ENCODE results near the gene GPR55. TPM values are rescaled to one million over a fixed set of nuclear protein-coding genes. Genes with fewer than 3 reads are reported as not detected.
A peak's percentile ranks its signal among the peaks of the same experiment; 100 is the strongest.
"Not testable (repeated sequence)": the region's sequence is repeated elsewhere in the genome, so short reads cannot be mapped to it uniquely, and the experiment has no call there.

The GPR55 gene
- total RNA-seq, 1 experiment from 2014 or later, result not detected

- Histone ChIP-seq H3K9me3 (ENCODE audit: control insufficient read depth, low read depth, low read length) (no peaks in the 10 kb centered on the region), H3K9ac (ENCODE audit: extremely low read depth, insufficient read length, low read length) (no peak overlapping the region), H4K8ac (replicated peaks; ENCODE audit: insufficient read length, low read depth, low read length) (no peak overlapping the region), H3K14ac (ENCODE audit: insufficient read depth, low read length) (no peak overlapping the region), H4K91ac (ENCODE audit: insufficient read length, low read depth, low read length) (no peak overlapping the region), H2AFZ (ENCODE audit: low read length) (no peak overlapping the region), H4K5ac (ENCODE audit: insufficient read length, low read depth, low read length) (no peak overlapping the region), H2BK120ac (ENCODE audit: low read depth, low read length, poor library complexity, severe bottlenecking) (no peak overlapping the region), H2BK20ac (ENCODE audit: low read depth, low read length, poor library complexity, severe bottlenecking) (no peak overlapping the region), H3K79me1 (ENCODE audit: insufficient read depth, low read depth, low read length, poor library complexity, severe bottlenecking) (no peaks in the 10 kb centered on the region), H3T11ph (ENCODE audit: low read length) (no peak overlapping the region), H2BK12ac (ENCODE audit: insufficient read length, low read depth, low read length) (no peak overlapping the region), H3K4me2 (ENCODE audit: insufficient read depth, insufficient read length, low read length) (no peak overlapping the region), H2AK5ac (ENCODE audit: insufficient read length, low read length) (no peak overlapping the region), H3K27ac (ENCODE audit: insufficient read length, low read depth, low read length) (no peak overlapping the region), H3K23me2 (ENCODE audit: insufficient read length, low read depth, low read length, poor library complexity, severe bottlenecking) (no peaks in the 10 kb centered on the region), H2BK15ac (ENCODE audit: low read depth, low read length) (no peak overlapping the region), H2BK5ac (ENCODE audit: insufficient read length, low read length) (no peak overlapping the region), H3K79me2 (ENCODE audit: insufficient read depth, low read length) (no peaks in the 10 kb centered on the region), H3K23ac (ENCODE audit: insufficient read length, low read depth, low read length) (no peak overlapping the region), H3K4me1 (ENCODE audit: insufficient read depth, low read length) (peaks cover 2% of the 10 kb centered on the region; the same call in 1 of the 2 replicates), H3K56ac (ENCODE audit: insufficient read length, low read depth, low read length) (no peak overlapping the region), H4K20me1 (ENCODE audit: control insufficient read depth, insufficient read depth, insufficient read length) (no peaks in the 10 kb centered on the region), H3K4ac (ENCODE audit: low read depth, low read length) (no peak overlapping the region), H3K27me3 (ENCODE audit: insufficient read depth, low read length) (no peaks in the 10 kb centered on the region), H3K18ac (ENCODE audit: insufficient read length, low read depth, low read length) (no peak overlapping the region)
- peaks cover 7 to 19% of the 10 kb centered on the region in 2 experiments for H3K4me1 Mint-ChIP-seq
- peaks cover 4 to 14% (median 6%) of the 10 kb centered on the region in 3 experiments; a peak in 5 of 7 replicates for H3K36me3 Mint-ChIP-seq (ENCODE audit: insufficient read depth in 1 of 3, low read depth in 3 of 3)
- H3K4me3 Mint-ChIP-seq, result no peak overlapping the region
- TF ChIP-seq CTCF (conservative IDR thresholded peaks at IDR 0.05), result no peak
- H3K27ac Mint-ChIP-seq, result no peak overlapping the region
- H3K9me3 Mint-ChIP-seq, result peaks cover 18 to 27% of the 10 kb centered on the region in 2 experiments
- H3K27me3 Mint-ChIP-seq (ENCODE audit: low read depth), result peaks cover 2% of the 10 kb centered on the region
- no peak for DNase-seq
- no CpG with 5 or more reads among the region's 4 CpGs for WGBS (ENCODE audit: extremely low coverage, insufficient read length, low lambda C conversion rate)
These were observed 12.3 kb upstream of the GPR55 start for GRCh38 chr2:230937362-230937761.

- not testable (repeated sequence) for H3K79me1 ChIP-seq (ENCODE audit: insufficient read depth, low read depth, low read length, poor library complexity, severe bottlenecking); H3K14ac ChIP-seq (ENCODE audit: insufficient read depth, low read length); H2BK15ac ChIP-seq (ENCODE audit: low read depth, low read length); H2BK120ac ChIP-seq (ENCODE audit: low read depth, low read length, poor library complexity, severe bottlenecking); H3K9ac ChIP-seq (ENCODE audit: extremely low read depth, insufficient read length, low read length); H3K27ac Mint-ChIP-seq; H3K23ac ChIP-seq (ENCODE audit: insufficient read length, low read depth, low read length); H3K18ac ChIP-seq (ENCODE audit: insufficient read length, low read depth, low read length); H3T11ph ChIP-seq (ENCODE audit: low read length); H3K27me3 Mint-ChIP-seq (ENCODE audit: low read depth); H3K56ac ChIP-seq (ENCODE audit: insufficient read length, low read depth, low read length); H3K4me1 ChIP-seq (ENCODE audit: insufficient read depth, low read length); H4K8ac ChIP-seq (replicated peaks; ENCODE audit: insufficient read length, low read depth, low read length); H4K5ac ChIP-seq (ENCODE audit: insufficient read length, low read depth, low read length); H3K4me2 ChIP-seq (ENCODE audit: insufficient read depth, insufficient read length, low read length); H2BK12ac ChIP-seq (ENCODE audit: insufficient read length, low read depth, low read length); H3K79me2 ChIP-seq (ENCODE audit: insufficient read depth, low read length); H2BK5ac ChIP-seq (ENCODE audit: insufficient read length, low read length); H2BK20ac ChIP-seq (ENCODE audit: low read depth, low read length, poor library complexity, severe bottlenecking); H2AFZ ChIP-seq (ENCODE audit: low read length); H3K4ac ChIP-seq (ENCODE audit: low read depth, low read length); H4K91ac ChIP-seq (ENCODE audit: insufficient read length, low read depth, low read length); H3K27me3 ChIP-seq (ENCODE audit: insufficient read depth, low read length); H3K27ac ChIP-seq (ENCODE audit: insufficient read length, low read depth, low read length); H3K4me3 Mint-ChIP-seq; H3K23me2 ChIP-seq (ENCODE audit: insufficient read length, low read depth, low read length, poor library complexity, severe bottlenecking); H4K20me1 ChIP-seq (ENCODE audit: control insufficient read depth, insufficient read depth, insufficient read length); H2AK5ac ChIP-seq (ENCODE audit: insufficient read length, low read length); H3K9me3 ChIP-seq (ENCODE audit: control insufficient read depth, low read depth, low read length)
- Mint-ChIP-seq H3K4me1 (peaks cover 7 to 19% of the 10 kb centered on the region in 2 experiments), H3K36me3 (ENCODE audit: insufficient read depth in 1 of 3, low read depth in 3 of 3) (peaks cover 4 to 14% (median 6%) of the 10 kb centered on the region in 3 experiments; a peak in 5 of 7 replicates), H3K9me3 (peaks cover 18 to 27% of the 10 kb centered on the region in 2 experiments)
- WGBS (ENCODE audit: extremely low coverage, insufficient read length, low lambda C conversion rate), result no CpG with 5 or more reads among the region's 6 CpGs
- peak; percentile 2 for DNase-seq
These were observed 11.2 kb upstream of the GPR55 start for GRCh38 chr2:230936243-230936642.
